Activated naive CD8-positive, alpha-beta T cell treated with anti-CD3 and anti-CD28 coated beads, Interleukin-2, amount 50 U/mL, for 24 hours (primary cell): ENCODE data around the gene MACROD2.

Source experiments
- ATAC-seq: fragments of 150-1000 bp; cut with Tn5 transposase; one replicate; pipeline ENCODE4 v1.10.0; 2021
- DNase-seq: peaks from one replicate; pipeline ENCODE4 v3.0.0; 2021
- H3K27ac Mint-ChIP-seq: one replicate; pipeline ENCODE4 v1.8.0; 2021; ENCODE audit warnings: mild to moderate bottlenecking, mixed read lengths
- H3K27me3 Mint-ChIP-seq: one replicate; pipeline ENCODE4 v1.8.0; 2021; ENCODE audit warnings: mixed read lengths
- H3K36me3 Mint-ChIP-seq: one replicate; pipeline ENCODE4 v1.8.0; 2021; ENCODE audit warnings: low read depth, mixed read lengths
- H3K4me1 Mint-ChIP-seq: one replicate; pipeline ENCODE4 v1.8.0; 2021; ENCODE audit warnings: mixed read lengths
- H3K4me3 Mint-ChIP-seq: one replicate; pipeline ENCODE4 v1.8.0; 2021; ENCODE audit warnings: mild to moderate bottlenecking, moderate library complexity, mixed read lengths
- H3K9me3 Mint-ChIP-seq: one replicate; pipeline ENCODE4 v1.8.0; 2021; ENCODE audit warnings: mixed read lengths

The MACROD2 gene

DNA sequence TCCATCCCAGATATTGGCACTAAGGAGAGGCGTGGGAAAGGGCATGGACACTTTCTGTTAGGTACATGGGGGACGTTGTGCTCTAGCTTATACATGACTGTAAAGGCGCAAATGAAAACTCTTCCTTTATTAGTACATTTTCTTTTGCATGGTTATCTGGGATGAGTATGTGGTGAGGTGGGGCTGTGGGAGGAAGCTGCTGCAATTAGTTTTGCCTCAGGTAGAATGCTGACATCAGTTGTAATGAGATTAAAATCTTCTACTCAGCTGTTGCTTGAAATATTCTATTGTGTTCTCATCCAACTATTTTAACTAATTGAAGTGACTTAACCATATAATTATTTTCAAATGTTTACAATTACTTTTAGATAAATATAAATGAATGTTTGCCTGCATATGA is 560.4 kb downstream of the MACROD2 start:
- Mint-ChIP-seq H3K9me3 (no peaks in the 10 kb centered on the region), H3K27ac (no peak overlapping the region), H3K4me1 (no peaks in the 10 kb centered on the region), H3K27me3 (no peaks in the 10 kb centered on the region), H3K36me3 (no peaks in the 10 kb centered on the region), H3K4me3 (no peak overlapping the region)
- ATAC-seq = no peak
- DNase-seq = no peak

- no peaks in the 10 kb centered on the region for H3K36me3 Mint-ChIP-seq
- no peak overlapping the region for H3K27ac Mint-ChIP-seq
- H3K9me3 Mint-ChIP-seq = no peaks in the 10 kb centered on the region
- no peaks in the 10 kb centered on the region for H3K4me1 Mint-ChIP-seq
- ATAC-seq = no peak
- DNase-seq = no peak
- H3K27me3 Mint-ChIP-seq = no peaks in the 10 kb centered on the region
- no peak overlapping the region for H3K4me3 Mint-ChIP-seq
These were observed 560.9 kb downstream of the MACROD2 start for GRCh38 chr20:14556206-14556605.

DNA sequence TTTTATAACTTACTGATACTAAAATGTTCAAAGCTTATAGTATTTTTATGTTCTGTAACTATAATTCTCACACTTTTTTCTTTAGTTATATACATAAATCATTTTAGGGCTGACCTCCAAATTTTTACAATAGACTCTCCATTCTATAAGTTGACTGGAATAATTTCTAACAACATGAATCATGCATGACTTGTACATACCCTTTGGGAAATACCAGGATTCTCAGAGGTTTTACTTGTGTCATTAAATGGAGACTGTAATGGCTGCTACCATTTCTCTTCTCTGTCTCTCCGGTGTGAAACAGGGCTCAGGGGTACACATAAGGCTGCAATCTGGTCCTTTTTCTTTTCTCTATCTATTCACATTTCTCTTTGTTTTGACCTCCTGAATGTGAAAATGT is 564.3 kb downstream of the MACROD2 start:
- no peak overlapping the region for H3K4me3 Mint-ChIP-seq
- H3K4me1 Mint-ChIP-seq = no peaks in the 10 kb centered on the region
- H3K27me3 Mint-ChIP-seq = no peaks in the 10 kb centered on the region
- H3K27ac Mint-ChIP-seq = no peak overlapping the region
- DNase-seq (no peak), ATAC-seq (no peak)
- H3K36me3 Mint-ChIP-seq = no peaks in the 10 kb centered on the region
- peaks cover 4% of the 10 kb centered on the region for H3K9me3 Mint-ChIP-seq

GRCh38 chr20:14561741-14562221 is 566.5 kb downstream of the MACROD2 start:
- H3K36me3 Mint-ChIP-seq = no peaks in the 10 kb centered on the region
- peaks cover 8% of the 10 kb centered on the region for H3K9me3 Mint-ChIP-seq
- H3K27me3 Mint-ChIP-seq = no peaks in the 10 kb centered on the region
- H3K4me3 Mint-ChIP-seq = no peak overlapping the region
- ATAC-seq (no peak), DNase-seq (no peak)
- no peak overlapping the region for H3K27ac Mint-ChIP-seq
- no peaks in the 10 kb centered on the region for H3K4me1 Mint-ChIP-seq

- peaks cover 8% of the 10 kb centered on the region for H3K9me3 Mint-ChIP-seq
- H3K27ac Mint-ChIP-seq = no peak overlapping the region
- no peak for DNase-seq
- H3K4me3 Mint-ChIP-seq = no peak overlapping the region
- H3K4me1 Mint-ChIP-seq = no peaks in the 10 kb centered on the region
- no peak for ATAC-seq
- no peaks in the 10 kb centered on the region for H3K27me3 Mint-ChIP-seq
- H3K36me3 Mint-ChIP-seq = no peaks in the 10 kb centered on the region
These were observed 567.7 kb downstream of the MACROD2 start for GRCh38 chr20:14562981-14563380.

DNA sequence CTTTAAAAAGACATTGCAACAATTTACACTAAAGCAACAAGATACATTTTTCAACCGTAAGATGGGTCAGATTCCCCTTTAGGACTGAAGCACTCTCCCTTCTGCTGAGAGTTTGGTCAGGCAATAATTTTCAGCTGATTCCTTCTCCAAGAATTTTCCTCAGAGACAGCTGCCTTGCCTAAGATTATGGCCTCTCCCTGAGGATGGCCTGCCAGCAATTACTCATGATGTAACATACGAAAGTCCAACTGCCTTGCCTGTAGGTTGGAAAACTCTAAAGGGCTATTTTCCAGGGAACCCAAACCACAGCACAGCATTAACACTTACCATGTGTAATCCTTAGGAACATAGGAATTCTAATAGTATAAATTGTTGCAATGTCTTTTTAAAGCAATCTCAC is 571.2 kb downstream of the MACROD2 start:
- no peak for ATAC-seq

DNA sequence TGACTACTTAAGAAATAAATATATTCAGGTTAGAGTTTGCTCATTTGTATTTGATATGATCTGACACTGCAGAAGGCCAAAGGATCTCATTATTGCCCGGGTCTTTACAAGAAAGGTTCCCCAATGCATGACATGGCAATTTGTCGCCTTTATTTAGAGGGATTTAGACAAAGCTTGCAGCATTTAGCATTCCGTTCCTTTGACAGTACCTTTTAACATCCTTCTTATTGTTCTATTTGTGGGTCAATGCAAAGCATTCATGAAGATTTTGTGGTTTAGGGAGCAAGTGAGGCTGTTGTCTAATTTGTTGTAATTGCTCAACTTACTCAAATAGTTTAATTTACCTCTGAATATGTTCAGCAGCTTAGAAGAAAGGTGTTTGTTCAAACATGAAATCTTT is 572.9 kb downstream of the MACROD2 start:
- ATAC-seq (no peak), DNase-seq (no peak)
- Mint-ChIP-seq H3K4me3 (no peak overlapping the region), H3K27me3 (no peaks in the 10 kb centered on the region), H3K36me3 (no peaks in the 10 kb centered on the region), H3K4me1 (no peaks in the 10 kb centered on the region), H3K27ac (no peak overlapping the region), H3K9me3 (peaks cover 8% of the 10 kb centered on the region)

More for the DNA sequence above, 571.2 kb downstream of the MACROD2 start:
- no peaks in the 10 kb centered on the region for H3K4me1 Mint-ChIP-seq
- peaks cover 8% of the 10 kb centered on the region for H3K9me3 Mint-ChIP-seq
- H3K4me3 Mint-ChIP-seq = no peak overlapping the region
- H3K27me3 Mint-ChIP-seq = no peaks in the 10 kb centered on the region
- no peak for DNase-seq
- no peak overlapping the region for H3K27ac Mint-ChIP-seq
- no peaks in the 10 kb centered on the region for H3K36me3 Mint-ChIP-seq

GRCh38 chr20:14568701-14569100 is 573.4 kb downstream of the MACROD2 start:
- Mint-ChIP-seq H3K9me3 (peaks cover 7% of the 10 kb centered on the region), H3K27me3 (no peaks in the 10 kb centered on the region), H3K4me3 (no peak overlapping the region), H3K4me1 (no peaks in the 10 kb centered on the region), H3K36me3 (no peaks in the 10 kb centered on the region), H3K27ac (no peak overlapping the region)
- DNase-seq = no peak
- no peak for ATAC-seq

DNA sequence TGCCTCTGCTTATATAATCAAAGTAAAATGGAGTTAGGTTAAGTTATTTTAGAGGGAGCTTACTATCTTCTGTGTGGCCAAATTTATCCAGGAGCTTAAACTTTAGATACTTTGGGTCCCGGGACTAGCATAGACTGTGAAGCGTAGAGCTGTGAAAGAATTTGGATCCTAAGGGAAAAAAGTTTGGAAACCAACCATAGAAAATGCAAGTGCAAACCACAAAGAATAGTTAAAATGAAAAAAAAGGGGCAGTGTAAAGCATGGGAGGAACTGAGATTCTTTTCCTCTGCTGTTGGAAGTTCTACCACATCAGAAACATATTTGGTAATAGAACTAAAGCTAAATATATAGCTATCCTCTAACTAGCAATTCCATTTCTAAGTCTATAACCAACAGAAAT is 574.3 kb downstream of the MACROD2 start:
- ATAC-seq = no peak
- Mint-ChIP-seq H3K4me1 (no peaks in the 10 kb centered on the region), H3K4me3 (no peak overlapping the region), H3K27ac (no peak overlapping the region), H3K36me3 (no peaks in the 10 kb centered on the region), H3K9me3 (peaks cover 4% of the 10 kb centered on the region), H3K27me3 (no peaks in the 10 kb centered on the region)
- no peak for DNase-seq

- H3K36me3 Mint-ChIP-seq = no peaks in the 10 kb centered on the region
- no peaks in the 10 kb centered on the region for H3K4me1 Mint-ChIP-seq
- DNase-seq (no peak), ATAC-seq (no peak)
- peaks cover under 1% of the 10 kb centered on the region for H3K9me3 Mint-ChIP-seq
- H3K27ac Mint-ChIP-seq = no peak overlapping the region
- H3K4me3 Mint-ChIP-seq = no peak overlapping the region
- H3K27me3 Mint-ChIP-seq = no peaks in the 10 kb centered on the region
These were observed 575.5 kb downstream of the MACROD2 start for GRCh38 chr20:14570811-14571210.

DNA sequence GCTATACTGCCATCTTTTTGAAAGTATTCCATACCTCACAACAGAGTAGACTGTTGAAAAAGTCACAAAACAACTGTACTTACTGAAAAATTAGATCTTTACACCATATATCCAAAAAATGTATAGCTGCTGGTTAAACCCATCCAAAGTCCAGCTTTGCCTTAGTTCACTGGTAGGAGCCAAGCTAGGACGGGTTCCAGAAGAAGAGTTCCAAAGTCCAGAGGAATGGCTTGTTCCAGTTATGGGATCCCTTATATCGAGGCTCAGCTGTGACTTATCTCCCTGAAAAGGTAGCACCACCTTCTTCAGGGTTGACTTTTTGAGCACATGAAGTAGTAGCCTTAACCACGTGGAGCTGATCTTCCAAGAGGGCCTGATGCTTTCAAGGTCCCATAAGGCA is 578.4 kb downstream of the MACROD2 start:
- no peak for DNase-seq
- no peaks in the 10 kb centered on the region for H3K4me1 Mint-ChIP-seq
- H3K4me3 Mint-ChIP-seq = no peak overlapping the region
- H3K27ac Mint-ChIP-seq = no peak overlapping the region
- no peak for ATAC-seq
- no peaks in the 10 kb centered on the region for H3K27me3 Mint-ChIP-seq
- H3K36me3 Mint-ChIP-seq = no peaks in the 10 kb centered on the region
- no peaks in the 10 kb centered on the region for H3K9me3 Mint-ChIP-seq

- H3K27me3 Mint-ChIP-seq = no peaks in the 10 kb centered on the region
- no peaks in the 10 kb centered on the region for H3K9me3 Mint-ChIP-seq
- H3K36me3 Mint-ChIP-seq = no peaks in the 10 kb centered on the region
- no peak overlapping the region for H3K4me3 Mint-ChIP-seq
- ATAC-seq (no peak), DNase-seq (no peak)
- H3K27ac Mint-ChIP-seq = no peak overlapping the region
- no peaks in the 10 kb centered on the region for H3K4me1 Mint-ChIP-seq
These were observed 581.0 kb downstream of the MACROD2 start for GRCh38 chr20:14576196-14576877.

GRCh38 chr20:14580418-14581074 is 585.2 kb downstream of the MACROD2 start:
- H3K27me3 Mint-ChIP-seq = no peaks in the 10 kb centered on the region
- H3K9me3 Mint-ChIP-seq = peaks cover 4% of the 10 kb centered on the region
- no peak overlapping the region for H3K27ac Mint-ChIP-seq
- H3K36me3 Mint-ChIP-seq = no peaks in the 10 kb centered on the region
- no peak overlapping the region for H3K4me3 Mint-ChIP-seq
- ATAC-seq = no peak
- no peak for DNase-seq
- H3K4me1 Mint-ChIP-seq = no peaks in the 10 kb centered on the region

GRCh38 chr20:14581731-14582130 is 586.4 kb downstream of the MACROD2 start:
- H3K27me3 Mint-ChIP-seq = no peaks in the 10 kb centered on the region
- no peaks in the 10 kb centered on the region for H3K36me3 Mint-ChIP-seq
- no peak for ATAC-seq
- H3K4me1 Mint-ChIP-seq = no peaks in the 10 kb centered on the region
- H3K27ac Mint-ChIP-seq = no peak overlapping the region
- no peak for DNase-seq
- H3K4me3 Mint-ChIP-seq = no peak overlapping the region
- peaks cover 4% of the 10 kb centered on the region for H3K9me3 Mint-ChIP-seq

- Mint-ChIP-seq H3K4me1 (no peaks in the 10 kb centered on the region), H3K4me3 (no peak overlapping the region), H3K9me3 (peaks cover 4% of the 10 kb centered on the region), H3K27ac (no peak overlapping the region), H3K36me3 (no peaks in the 10 kb centered on the region), H3K27me3 (no peaks in the 10 kb centered on the region)
- DNase-seq (no peak), ATAC-seq (no peak)
These were observed 587.5 kb downstream of the MACROD2 start for GRCh38 chr20:14582855-14583254.
